Liver (tissue), 9 donors: ENCODE measurements around the gene TRAF7. TPM values are rescaled to one million over a fixed set of nuclear protein-coding genes. Genes with fewer than 3 reads are reported as not detected.

Experiments
- DNase-seq: peaks from one replicate; pipeline ENCODE4 v3.0.0-alpha.2; 2017; ENCODE audit warnings: low spot score
- H3K27ac ChIP-seq, 2 donors: one replicate each; pipeline ENCODE4 v1.7.0; 2013; ENCODE audit warnings: inconsistent platforms in 2 of 2, low read length in 2 of 2, control low read depth in 1 of 2, low read depth in 1 of 2, mild to moderate bottlenecking in 1 of 2
- H3K27me3 ChIP-seq, 4 donors: one replicate each; pipeline versions ENCODE4 v1.6.1 to v1.7.0; 2013; ENCODE audit warnings: low read length in 3 of 4, inconsistent platforms in 1 of 4, mild to moderate bottlenecking in 1 of 4, moderate library complexity in 1 of 4; ENCODE audit not compliant: control insufficient read depth in 4 of 4, insufficient read depth in 4 of 4
- H3K36me3 ChIP-seq, 4 donors: one replicate each; pipeline versions ENCODE4 v1.6.1 to v1.7.0; 2013; ENCODE audit warnings: low read length in 3 of 4, mild to moderate bottlenecking in 3 of 4, low read depth in 1 of 4, moderate library complexity in 1 of 4; ENCODE audit not compliant: control insufficient read depth in 4 of 4, insufficient read depth in 3 of 4
- H3K4me1 ChIP-seq, 4 donors: one replicate each; pipeline versions ENCODE4 v1.6.1 to v1.7.0; 2013; ENCODE audit warnings: low read length in 3 of 4, mild to moderate bottlenecking in 3 of 4, moderate library complexity in 1 of 4; ENCODE audit not compliant: control insufficient read depth in 4 of 4, insufficient read depth in 4 of 4
- H3K4me3 ChIP-seq, 3 donors: one replicate each; pipeline versions ENCODE4 v1.6.1 to v1.7.0; 2013; ENCODE audit warnings: low read length in 3 of 3, control low read depth in 1 of 3, low read depth in 1 of 3, mild to moderate bottlenecking in 1 of 3
- H3K9ac ChIP-seq, 2 donors: one replicate each; pipeline ENCODE4 v1.7.0; 2013; ENCODE audit warnings: low read length in 2 of 2, mild to moderate bottlenecking in 2 of 2, moderate library complexity in 2 of 2, control low read depth in 1 of 2, low read depth in 1 of 2
- H3K9me3 ChIP-seq, 4 donors: one replicate each; pipeline versions ENCODE4 v1.6.1 to v1.7.0; 2013; ENCODE audit warnings: low read length in 3 of 4; ENCODE audit not compliant: control insufficient read depth in 4 of 4
- EGR1 ChIP-seq, 2 donors: IDR thresholded peaks; 2 replicates each; pipeline ENCODE4 v1.6.1; 2016 to 2018; ENCODE audit warnings: antibody characterized with exemption in 2 of 2, low read depth in 2 of 2
- FOXA1 ChIP-seq: IDR thresholded peaks from 2 replicates; pipeline ENCODE4 v1.6.1; 2016; ENCODE audit warnings: antibody characterized with exemption
- FOXA2 ChIP-seq: IDR thresholded peaks from 2 replicates; pipeline ENCODE4 v1.6.1; 2016; ENCODE audit warnings: antibody characterized with exemption
- GABPA ChIP-seq, 2 donors: IDR thresholded peaks in 1 of 2; conservative IDR thresholded peaks in 1 of 2; 2 replicates each; pipeline ENCODE4 v1.6.1; 2016; ENCODE audit warnings: antibody characterized with exemption in 2 of 2, mild to moderate bottlenecking in 1 of 2, moderate library complexity in 1 of 2
- HNF4A ChIP-seq, 2 donors: conservative IDR thresholded peaks; 2 replicates each; pipeline ENCODE4 v1.6.1; 2016; ENCODE audit warnings: antibody characterized with exemption in 2 of 2, mild to moderate bottlenecking in 2 of 2
- HNF4G ChIP-seq: IDR thresholded peaks from 2 replicates; pipeline ENCODE4 v1.6.1; 2016; ENCODE audit warnings: antibody characterized with exemption
- JUND ChIP-seq, 2 donors: IDR thresholded peaks; 2 replicates each; pipeline ENCODE4 v1.6.1; 2016; ENCODE audit warnings: antibody characterized with exemption in 2 of 2
- NR2F2 ChIP-seq: IDR thresholded peaks from 2 replicates; pipeline ENCODE4 v1.6.1; 2016; ENCODE audit warnings: antibody characterized with exemption
- RAD21 ChIP-seq, 2 donors: IDR thresholded peaks; 2 replicates each; pipeline ENCODE4 v1.6.1; 2016; ENCODE audit warnings: antibody characterized with exemption in 2 of 2, mild to moderate bottlenecking in 2 of 2
- RXRA ChIP-seq, 2 donors: IDR thresholded peaks; 2 replicates each; pipeline ENCODE4 v1.6.1; 2017 to 2018; ENCODE audit warnings: antibody characterized with exemption in 2 of 2, mild to moderate bottlenecking in 1 of 2
- SP1 ChIP-seq: IDR thresholded peaks from 2 replicates; pipeline ENCODE4 v1.6.1; 2018; ENCODE audit warnings: antibody characterized with exemption, mild to moderate bottlenecking
- TAF1 ChIP-seq: conservative IDR thresholded peaks from 2 replicates; pipeline ENCODE4 v1.6.1; 2016; ENCODE audit warnings: antibody characterized with exemption, mild to moderate bottlenecking
- YY1 ChIP-seq: IDR thresholded peaks from 2 replicates; pipeline ENCODE4 v1.6.1; 2016; ENCODE audit warnings: antibody characterized with exemption, mild to moderate bottlenecking
- WGBS: extraction: QIAGEN DNeasy Blood & Tissue Kit; methylation state at CpG from one replicate; pipeline ENCODE4 v1.1.7; 2013; 5-methylcytosine and 5-hydroxymethylcytosine counted together
- polyA plus RNA-seq, 2 donors: library from polyadenylated mRNA; stranded (reverse) in 1 of 2; unstranded in 1 of 2; fragments of 200-250 nt in 1 of 2; fragments of >200 nt in 1 of 2; fragmentation: Nextera tagmentation in 1 of 2; extraction: Ambion mirVana in 1 of 2; gene quantifications; one replicate each; pipeline versions ENCODE4 v1.2.1 to v1.2.3, GENCODE V29; 2013 to 2015
- total RNA-seq, 2 donors: library from RNA; depleted of rRNA; stranded (reverse); fragments of >200 nt; gene quantifications; one replicate each; pipeline ENCODE4 v1.2.3, GENCODE V29; 2014
- TF ChIP-seq, protein P1 (sequence below): fragments of 150-350 bp; IDR thresholded peaks from 2 replicates; pipeline ENCODE4 v1.5.1; 2017; ENCODE audit warnings: improper control_type of control experiment, low read depth, low read length; ENCODE audit not compliant: missing input control
- TF ChIP-seq, protein P2 (sequence below): IDR thresholded peaks from 2 replicates; pipeline ENCODE4 v1.6.1; 2016; ENCODE audit warnings: antibody characterized with exemption
- TF ChIP-seq, protein P3 (sequence below): IDR thresholded peaks from 2 replicates; pipeline ENCODE4 v1.6.1; 2016; ENCODE audit warnings: antibody characterized with exemption
- TF ChIP-seq, protein P4 (sequence below): IDR thresholded peaks from 2 replicates; pipeline ENCODE4 v1.6.1; 2016; ENCODE audit warnings: antibody characterized with exemption
- TF ChIP-seq, protein P5 (sequence below): IDR thresholded peaks from 2 replicates; pipeline ENCODE4 v1.6.1; 2016; ENCODE audit warnings: antibody characterized with exemption, mild to moderate bottlenecking
- donor health status: healthy.
- donor health status: healthy.
- donor health status: healthy.
- donor health status: healthy.
- donor health status: healthy.

Gene TRAF7
- total and polyA plus RNA-seq, 4 donors, result 14.7 to 36.6 (median 34.0) TPM

DNA sequence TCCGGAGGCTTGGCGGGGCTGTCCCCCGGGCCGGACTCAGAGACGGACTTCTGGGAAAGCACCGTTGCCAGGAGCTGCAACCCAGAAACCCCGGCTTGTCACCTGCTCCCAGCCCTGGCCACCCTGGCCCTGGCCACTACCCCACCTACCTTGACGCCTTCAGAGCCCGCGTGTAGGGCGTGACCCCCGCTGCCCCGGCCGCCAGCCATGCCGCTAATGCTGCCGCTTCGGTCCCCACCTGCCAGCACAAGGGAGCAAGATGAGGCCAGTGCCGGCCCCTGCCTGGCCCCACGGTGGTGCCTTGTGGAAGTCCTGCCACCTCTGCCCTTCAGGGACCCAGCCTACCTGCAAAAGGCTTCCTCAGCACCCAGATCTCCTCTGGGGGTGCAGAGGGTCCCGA lies 29.4 kb downstream of the TRAF7 start:
- Histone ChIP-seq H3K27me3 (no peaks in the 10 kb centered on the region), H3K4me3 (no peak overlapping the region), H3K27ac (no peak overlapping the region), H3K9me3 (no peaks in the 10 kb centered on the region), H3K9ac (no peak overlapping the region), H3K4me1 (no peaks in the 10 kb centered on the region), H3K36me3 (no peaks in the 10 kb centered on the region)
- DNase-seq, result no peak
- 78% methylated on average over 20 of the region's 20 CpGs for WGBS
- no peak for TF ChIP-seq TAF1
- no peak for TF ChIP-seq HNF4A (conservative IDR thresholded peaks at IDR 0.05)
- TF ChIP-seq, protein P1, sequence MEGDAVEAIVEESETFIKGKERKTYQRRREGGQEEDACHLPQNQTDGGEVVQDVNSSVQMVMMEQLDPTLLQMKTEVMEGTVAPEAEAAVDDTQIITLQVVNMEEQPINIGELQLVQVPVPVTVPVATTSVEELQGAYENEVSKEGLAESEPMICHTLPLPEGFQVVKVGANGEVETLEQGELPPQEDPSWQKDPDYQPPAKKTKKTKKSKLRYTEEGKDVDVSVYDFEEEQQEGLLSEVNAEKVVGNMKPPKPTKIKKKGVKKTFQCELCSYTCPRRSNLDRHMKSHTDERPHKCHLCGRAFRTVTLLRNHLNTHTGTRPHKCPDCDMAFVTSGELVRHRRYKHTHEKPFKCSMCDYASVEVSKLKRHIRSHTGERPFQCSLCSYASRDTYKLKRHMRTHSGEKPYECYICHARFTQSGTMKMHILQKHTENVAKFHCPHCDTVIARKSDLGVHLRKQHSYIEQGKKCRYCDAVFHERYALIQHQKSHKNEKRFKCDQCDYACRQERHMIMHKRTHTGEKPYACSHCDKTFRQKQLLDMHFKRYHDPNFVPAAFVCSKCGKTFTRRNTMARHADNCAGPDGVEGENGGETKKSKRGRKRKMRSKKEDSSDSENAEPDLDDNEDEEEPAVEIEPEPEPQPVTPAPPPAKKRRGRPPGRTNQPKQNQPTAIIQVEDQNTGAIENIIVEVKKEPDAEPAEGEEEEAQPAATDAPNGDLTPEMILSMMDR, result no peak
- TF ChIP-seq SP1, result no peak
- TF ChIP-seq, protein P2, sequence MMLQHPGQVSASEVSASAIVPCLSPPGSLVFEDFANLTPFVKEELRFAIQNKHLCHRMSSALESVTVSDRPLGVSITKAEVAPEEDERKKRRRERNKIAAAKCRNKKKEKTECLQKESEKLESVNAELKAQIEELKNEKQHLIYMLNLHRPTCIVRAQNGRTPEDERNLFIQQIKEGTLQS, result no peak
- no peak for TF ChIP-seq FOXA1
- TF ChIP-seq GABPA (IDR thresholded peaks at IDR 0.05 in 1 of 2, conservative IDR thresholded peaks at IDR 0.05 in 1 of 2), result no peak
- TF ChIP-seq RAD21 (IDR thresholded peaks at IDR 0.05), result no peak
- TF ChIP-seq, protein P3, sequence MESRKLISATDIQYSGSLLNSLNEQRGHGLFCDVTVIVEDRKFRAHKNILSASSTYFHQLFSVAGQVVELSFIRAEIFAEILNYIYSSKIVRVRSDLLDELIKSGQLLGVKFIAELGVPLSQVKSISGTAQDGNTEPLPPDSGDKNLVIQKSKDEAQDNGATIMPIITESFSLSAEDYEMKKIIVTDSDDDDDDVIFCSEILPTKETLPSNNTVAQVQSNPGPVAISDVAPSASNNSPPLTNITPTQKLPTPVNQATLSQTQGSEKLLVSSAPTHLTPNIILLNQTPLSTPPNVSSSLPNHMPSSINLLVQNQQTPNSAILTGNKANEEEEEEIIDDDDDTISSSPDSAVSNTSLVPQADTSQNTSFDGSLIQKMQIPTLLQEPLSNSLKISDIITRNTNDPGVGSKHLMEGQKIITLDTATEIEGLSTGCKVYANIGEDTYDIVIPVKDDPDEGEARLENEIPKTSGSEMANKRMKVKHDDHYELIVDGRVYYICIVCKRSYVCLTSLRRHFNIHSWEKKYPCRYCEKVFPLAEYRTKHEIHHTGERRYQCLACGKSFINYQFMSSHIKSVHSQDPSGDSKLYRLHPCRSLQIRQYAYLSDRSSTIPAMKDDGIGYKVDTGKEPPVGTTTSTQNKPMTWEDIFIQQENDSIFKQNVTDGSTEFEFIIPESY, result no peak
- no peak for TF ChIP-seq RXRA (IDR thresholded peaks at IDR 0.05)
- TF ChIP-seq YY1, result no peak
- TF ChIP-seq, protein P4, sequence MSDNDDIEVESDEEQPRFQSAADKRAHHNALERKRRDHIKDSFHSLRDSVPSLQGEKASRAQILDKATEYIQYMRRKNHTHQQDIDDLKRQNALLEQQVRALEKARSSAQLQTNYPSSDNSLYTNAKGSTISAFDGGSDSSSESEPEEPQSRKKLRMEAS, result no peak
- no peak for TF ChIP-seq HNF4G
- no peak for TF ChIP-seq EGR1 (IDR thresholded peaks at IDR 0.05; ENCODE audit: low read depth in 2 of 2)
- TF ChIP-seq, protein P5, sequence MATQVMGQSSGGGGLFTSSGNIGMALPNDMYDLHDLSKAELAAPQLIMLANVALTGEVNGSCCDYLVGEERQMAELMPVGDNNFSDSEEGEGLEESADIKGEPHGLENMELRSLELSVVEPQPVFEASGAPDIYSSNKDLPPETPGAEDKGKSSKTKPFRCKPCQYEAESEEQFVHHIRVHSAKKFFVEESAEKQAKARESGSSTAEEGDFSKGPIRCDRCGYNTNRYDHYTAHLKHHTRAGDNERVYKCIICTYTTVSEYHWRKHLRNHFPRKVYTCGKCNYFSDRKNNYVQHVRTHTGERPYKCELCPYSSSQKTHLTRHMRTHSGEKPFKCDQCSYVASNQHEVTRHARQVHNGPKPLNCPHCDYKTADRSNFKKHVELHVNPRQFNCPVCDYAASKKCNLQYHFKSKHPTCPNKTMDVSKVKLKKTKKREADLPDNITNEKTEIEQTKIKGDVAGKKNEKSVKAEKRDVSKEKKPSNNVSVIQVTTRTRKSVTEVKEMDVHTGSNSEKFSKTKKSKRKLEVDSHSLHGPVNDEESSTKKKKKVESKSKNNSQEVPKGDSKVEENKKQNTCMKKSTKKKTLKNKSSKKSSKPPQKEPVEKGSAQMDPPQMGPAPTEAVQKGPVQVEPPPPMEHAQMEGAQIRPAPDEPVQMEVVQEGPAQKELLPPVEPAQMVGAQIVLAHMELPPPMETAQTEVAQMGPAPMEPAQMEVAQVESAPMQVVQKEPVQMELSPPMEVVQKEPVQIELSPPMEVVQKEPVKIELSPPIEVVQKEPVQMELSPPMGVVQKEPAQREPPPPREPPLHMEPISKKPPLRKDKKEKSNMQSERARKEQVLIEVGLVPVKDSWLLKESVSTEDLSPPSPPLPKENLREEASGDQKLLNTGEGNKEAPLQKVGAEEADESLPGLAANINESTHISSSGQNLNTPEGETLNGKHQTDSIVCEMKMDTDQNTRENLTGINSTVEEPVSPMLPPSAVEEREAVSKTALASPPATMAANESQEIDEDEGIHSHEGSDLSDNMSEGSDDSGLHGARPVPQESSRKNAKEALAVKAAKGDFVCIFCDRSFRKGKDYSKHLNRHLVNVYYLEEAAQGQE, result no peak

DNA sequence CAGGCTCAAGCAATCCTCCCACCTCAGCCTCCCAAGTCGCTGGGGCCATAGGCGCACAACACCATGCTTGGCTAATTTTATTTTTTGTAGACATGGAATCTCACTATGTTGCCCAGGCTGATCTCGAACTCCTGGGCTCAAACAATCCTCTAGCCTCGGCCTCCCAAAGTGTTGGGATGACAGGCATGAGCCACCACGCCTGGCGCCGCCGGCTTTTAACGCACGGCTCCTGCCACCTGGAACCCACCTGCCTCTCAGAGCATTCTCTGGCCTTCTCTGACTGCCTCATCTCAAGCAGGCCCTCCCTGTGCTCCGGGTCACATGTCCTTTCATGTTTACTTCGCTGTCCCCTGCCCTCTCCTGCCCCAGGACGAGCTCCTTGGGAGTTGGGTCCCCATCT lies 30.5 kb downstream of the TRAF7 start:
- Histone ChIP-seq H3K9ac (no peak overlapping the region), H3K4me3 (no peak overlapping the region), H3K27ac (no peak overlapping the region), H3K4me1 (no peaks in the 10 kb centered on the region), H3K27me3 (no peaks in the 10 kb centered on the region), H3K36me3 (no peaks in the 10 kb centered on the region), H3K9me3 (no peaks in the 10 kb centered on the region)
- WGBS, result 94% methylated on average over 13 of the region's 13 CpGs
- no peak for DNase-seq
- TF ChIP-seq, protein P2, result no peak
- TF ChIP-seq, protein P4, result no peak
- TF ChIP-seq FOXA2 (no peak), RAD21 (IDR thresholded peaks at IDR 0.05) (no peak), FOXA1 (no peak), JUND (IDR thresholded peaks at IDR 0.05) (no peak), RXRA (IDR thresholded peaks at IDR 0.05) (no peak), HNF4G (no peak), TAF1 (no peak), NR2F2 (no peak), EGR1 (IDR thresholded peaks at IDR 0.05; ENCODE audit: low read depth in 2 of 2) (no peak), GABPA (IDR thresholded peaks at IDR 0.05 in 1 of 2, conservative IDR thresholded peaks at IDR 0.05 in 1 of 2) (no peak), SP1 (no peak)
- TF ChIP-seq, protein P3, result no peak
